SK-N-MC (cell line): Measurements from ENCODE around the gene MRPS18C.
"Not testable (repeated sequence)": the region's sequence is repeated elsewhere in the genome, so short reads cannot be mapped to it uniquely, and the experiment has no call there.

Experiments used
- DNase-seq: peaks from one replicate; pipeline ENCODE4 v3.0.0-alpha.2; 2011; ENCODE audit warnings: low read depth, low spot score
- H3K27ac ChIP-seq: fragments of 200-600 bp; sonication (generic); 2 replicates; pipeline ENCODE4 v1.5.1; 2016; ENCODE audit warnings: mixed run types
- H3K36me3 ChIP-seq: fragments of 200-600 bp; sonication (generic); 2 replicates; pipeline ENCODE4 v1.6.1; 2017; ENCODE audit warnings: antibody characterized with exemption, low read length, mixed read lengths; ENCODE audit not compliant: insufficient read depth
- H3K4me3 ChIP-seq: fragments of 200-600 bp; sonication (generic); 2 replicates; pipeline ENCODE4 v1.5.1; 2016
- H3K9ac ChIP-seq: fragments of 200-600 bp; sonication (generic); 2 replicates; pipeline ENCODE4 v1.8.0; 2017; ENCODE audit warnings: mixed run types, mixed read lengths; ENCODE audit not compliant: insufficient read length
- H3K9me3 ChIP-seq: fragments of 200-600 bp; sonication (generic); 2 replicates; pipeline ENCODE4 v1.6.1; 2017; ENCODE audit warnings: low read depth, mild to moderate bottlenecking, antibody characterized with exemption, low read length, moderate library complexity, mixed read lengths
- EZH2 ChIP-seq: fragments of 200-600 bp; sonication (generic); IDR thresholded peaks from one replicate; pipeline ENCODE4 v1.6.1; 2017; ENCODE audit warnings: antibody characterized with exemption
- FOXP2 ChIP-seq: optimal IDR thresholded peaks from 2 replicates; pipeline ENCODE3; 2011; ENCODE audit warnings: mild to moderate bottlenecking, moderate library complexity; ENCODE audit not compliant: insufficient read depth; ENCODE audit errors: extremely low read length, control extremely low read depth
- POLR2AphosphoS5 ChIP-seq: IDR thresholded peaks from 2 replicates; pipeline ENCODE4 v1.6.1; 2012; ENCODE audit warnings: mild to moderate bottlenecking, low read depth, low read length, borderline replicate concordance

Gene MRPS18C

DNA sequence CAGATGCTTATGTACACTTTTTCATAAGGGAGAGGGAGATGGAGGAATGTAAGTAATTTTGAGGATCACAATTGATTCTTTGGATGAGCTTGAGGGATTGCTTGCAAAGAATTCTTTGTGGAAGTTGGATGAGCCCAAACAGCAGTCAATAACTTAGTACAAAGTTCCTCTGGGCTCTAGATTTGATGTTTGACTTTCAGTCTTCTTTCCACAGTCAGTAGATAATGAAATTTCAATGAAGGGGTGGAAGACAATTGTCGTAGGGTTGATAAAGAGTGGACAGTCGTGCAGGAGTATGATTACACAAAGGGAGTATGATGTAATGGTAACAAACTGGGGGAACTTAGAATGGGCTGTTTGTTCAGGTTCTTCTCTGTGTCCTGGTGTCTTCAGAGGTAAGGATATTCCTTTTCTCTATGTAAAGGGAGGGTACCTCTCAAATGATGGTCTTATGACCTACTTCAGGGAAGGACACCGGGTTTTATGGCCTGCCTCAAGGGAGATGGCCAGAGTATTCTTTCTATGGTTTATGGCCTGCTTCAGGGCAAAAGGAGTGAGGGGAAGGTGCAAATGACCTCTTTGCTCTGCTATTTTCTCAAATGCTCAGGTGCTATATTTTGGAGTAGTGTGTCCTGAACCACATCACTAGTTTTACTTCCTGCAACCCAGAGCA, 30.7 kb downstream of the MRPS18C start:
- H3K9me3 ChIP-seq: no peaks in the 10 kb centered on the region
- no peak overlapping the region for H3K4me3 ChIP-seq
- no peak for TF ChIP-seq FOXP2
- TF ChIP-seq POLR2AphosphoS5: no peak
- TF ChIP-seq EZH2: no peak
- H3K36me3 ChIP-seq: peaks cover 6% of the 10 kb centered on the region; the same call in 1 of the 2 replicates
- H3K27ac ChIP-seq: no peak overlapping the region
- DNase-seq: no peak
- no peak overlapping the region for H3K9ac ChIP-seq

DNA sequence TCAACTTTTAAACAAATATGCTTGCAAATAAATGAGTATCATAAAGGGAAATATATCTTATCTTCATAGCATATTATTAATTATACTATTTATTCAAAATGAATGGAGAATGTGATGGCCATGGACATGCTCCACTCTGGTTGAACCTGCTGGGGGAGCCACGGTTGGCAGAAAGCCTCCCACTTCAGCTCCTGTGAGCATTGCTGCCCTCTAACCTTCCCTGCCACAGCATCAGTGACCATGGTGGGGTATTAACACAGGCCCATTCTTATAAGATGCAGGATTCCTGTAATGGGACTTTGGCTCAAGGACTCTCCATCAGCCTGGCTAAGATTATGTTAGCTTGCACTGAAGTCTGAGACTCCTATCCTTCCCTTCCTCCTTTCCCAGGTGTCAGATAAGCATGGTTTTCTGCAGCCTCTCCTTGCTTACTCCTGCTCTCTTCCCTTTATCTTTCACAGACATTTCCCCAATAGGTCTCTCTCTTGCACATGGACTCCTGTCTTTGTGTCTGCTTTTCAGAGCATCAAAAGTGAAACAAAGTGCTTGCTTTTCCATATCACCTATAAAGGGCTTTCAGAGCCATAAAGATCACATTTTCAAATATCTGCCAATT, 34.0 kb downstream of the MRPS18C start:
- no peak for TF ChIP-seq POLR2AphosphoS5
- no peak for TF ChIP-seq EZH2
- TF ChIP-seq FOXP2: no peak
- H3K27ac ChIP-seq: no peak overlapping the region
- no peaks in the 10 kb centered on the region for H3K36me3 ChIP-seq
- no peak overlapping the region for H3K4me3 ChIP-seq
- no peak overlapping the region for H3K9ac ChIP-seq
- no peak for DNase-seq
- H3K9me3 ChIP-seq: no peaks in the 10 kb centered on the region

DNA sequence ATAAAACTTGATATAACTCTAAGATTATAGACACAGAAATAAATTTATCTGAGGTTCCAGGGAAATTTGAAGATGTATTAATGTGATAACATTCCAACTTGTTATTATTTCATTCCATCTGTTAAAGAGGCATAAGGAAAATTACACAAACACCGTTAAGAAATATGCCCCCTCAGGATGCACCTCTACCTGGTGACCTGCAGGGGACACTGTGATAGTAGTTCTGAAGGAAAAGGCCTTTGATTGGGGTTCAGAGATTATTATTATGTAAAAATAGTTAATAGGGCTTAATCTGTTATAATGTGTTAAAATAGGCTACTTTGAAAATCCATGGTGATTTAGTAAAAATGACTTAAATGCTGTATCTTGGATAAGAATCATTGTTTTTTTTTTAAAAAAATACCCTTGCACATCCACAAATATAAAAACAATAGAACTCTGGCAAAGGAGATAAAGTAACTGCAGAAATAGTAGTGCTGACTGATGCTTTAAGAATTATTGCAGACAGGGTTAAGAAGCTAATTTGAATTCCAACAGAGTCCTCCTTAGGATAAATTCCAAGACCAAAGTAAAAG, 35.1 kb downstream of the MRPS18C start:
- H3K9ac ChIP-seq: peak overlapping the region; percentile 26
- no peaks in the 10 kb centered on the region for H3K36me3 ChIP-seq
- no peak overlapping the region for H3K4me3 ChIP-seq
- peak overlapping the region; percentile 40; the same call in 1 of the 2 replicates for H3K27ac ChIP-seq
- DNase-seq: no peak
- TF ChIP-seq FOXP2 (no peak), POLR2AphosphoS5 (no peak)
- H3K9me3 ChIP-seq: no peaks in the 10 kb centered on the region

DNA sequence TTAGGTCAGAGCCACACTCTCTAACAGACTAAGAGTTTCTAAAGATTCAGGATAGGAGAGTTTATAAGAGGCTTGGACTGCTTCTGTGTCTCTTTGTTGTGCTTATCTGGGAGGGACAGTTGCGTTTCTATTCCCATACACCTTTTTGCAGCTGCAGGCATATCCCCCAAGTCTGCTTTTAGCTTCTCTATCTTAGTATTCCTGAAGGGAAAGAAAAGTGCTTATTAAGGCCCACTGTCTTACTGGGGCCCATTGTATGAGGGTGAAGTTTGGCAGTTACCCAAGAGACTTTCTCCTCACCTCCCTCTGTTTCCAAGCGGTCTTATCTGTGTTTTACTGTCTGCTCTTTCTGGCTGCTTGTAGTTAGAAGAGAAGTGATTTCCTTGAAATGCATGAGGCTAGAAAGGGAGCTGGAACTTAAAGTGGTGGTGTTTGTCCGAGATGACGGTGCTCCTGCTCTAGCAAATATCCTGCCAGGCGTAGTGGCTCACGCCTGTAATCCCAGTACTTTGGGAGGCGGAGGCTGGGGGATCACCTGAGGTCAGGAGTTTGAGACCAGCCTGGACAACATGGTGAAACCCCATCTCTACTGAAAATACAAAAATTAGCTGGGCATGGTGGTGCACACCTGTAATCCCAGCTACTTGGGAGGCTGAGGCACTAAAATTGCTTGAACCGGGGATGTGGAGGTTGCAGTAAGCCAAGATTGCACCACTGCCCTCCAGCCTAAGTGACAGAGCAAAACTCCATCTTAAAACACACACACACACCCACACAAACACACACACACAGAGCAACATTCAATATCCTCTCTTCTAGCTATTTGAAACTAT, 40.4 kb downstream of the MRPS18C start:
- H3K27ac ChIP-seq: peak overlapping the region; percentile 63; the same call in 1 of the 2 replicates
- DNase-seq, H3K36me3 ChIP-seq, H3K9me3 ChIP-seq, H3K4me3 ChIP-seq, H3K9ac ChIP-seq: not testable (repeated sequence)

DNA sequence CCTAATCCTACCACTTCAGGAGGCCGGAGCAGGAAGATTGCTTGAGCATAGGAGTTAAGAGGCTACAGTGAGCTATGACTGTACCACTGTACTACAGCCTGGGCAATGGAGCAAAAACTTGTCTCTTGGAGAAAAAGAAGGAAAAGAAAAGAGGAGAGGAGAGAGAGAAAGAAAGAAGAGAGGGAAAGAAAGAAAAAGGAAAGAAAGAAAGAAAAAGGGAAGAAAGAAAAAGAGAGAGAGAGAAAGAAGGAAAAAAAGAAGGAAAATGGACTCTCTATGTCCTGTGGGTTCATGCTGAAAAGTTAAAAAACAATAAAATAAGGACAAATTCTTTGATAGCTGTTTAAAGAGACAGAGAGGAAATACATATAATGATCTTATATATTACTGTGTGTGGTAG, 42.3 kb downstream of the MRPS18C start:
- Histone ChIP-seq H3K9me3 (no peaks in the 10 kb centered on the region), H3K4me3 (no peak overlapping the region), H3K36me3 (no peaks in the 10 kb centered on the region), H3K9ac (no peak overlapping the region), H3K27ac (no peak overlapping the region)
- TF ChIP-seq POLR2AphosphoS5 (no peak), FOXP2 (no peak), EZH2 (no peak)
- DNase-seq: no peak

DNA sequence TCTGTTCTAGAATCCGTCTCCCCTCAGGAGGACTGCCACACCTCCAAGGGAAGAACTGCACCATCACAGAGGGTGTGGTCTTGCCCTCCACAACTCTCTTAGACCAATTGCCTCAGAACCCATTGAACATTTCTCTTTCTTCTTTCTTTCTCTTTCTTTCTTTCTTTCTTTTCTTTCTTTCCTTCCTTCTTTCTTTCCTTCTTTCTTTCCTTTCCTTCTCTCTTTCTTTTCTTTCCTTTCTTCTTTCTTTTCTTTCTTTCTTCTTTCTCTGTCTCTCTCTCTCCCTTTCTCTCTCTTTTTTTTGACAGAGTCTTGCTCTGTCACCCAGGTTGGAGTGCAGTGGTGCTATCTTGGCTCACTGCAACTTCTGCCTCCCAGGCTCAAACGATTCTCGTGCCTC, 45.8 kb downstream of the MRPS18C start:
- not testable (repeated sequence) for H3K9me3 ChIP-seq, H3K36me3 ChIP-seq, DNase-seq, H3K9ac ChIP-seq, H3K27ac ChIP-seq, H3K4me3 ChIP-seq

DNA sequence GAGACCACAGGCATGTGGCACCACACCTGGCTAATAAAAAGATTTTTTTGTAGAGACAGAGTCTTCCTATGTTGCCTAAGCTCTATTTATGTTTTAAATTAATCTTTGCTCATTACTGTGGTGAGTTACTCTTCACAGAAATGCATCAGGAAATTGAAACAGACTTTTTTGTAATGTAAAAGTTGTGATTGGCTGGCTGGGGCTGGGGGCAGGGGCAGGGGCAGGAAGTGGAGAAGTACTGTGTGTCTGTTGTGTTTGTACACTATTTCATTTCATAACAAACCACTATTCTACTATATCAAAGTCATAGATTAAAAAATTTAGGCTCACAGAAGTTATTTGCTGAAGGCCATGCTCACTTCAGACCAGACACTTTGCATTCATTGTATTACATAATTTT, 48.1 kb downstream of the MRPS18C start:
- H3K4me3 ChIP-seq: no peak overlapping the region
- no peaks in the 10 kb centered on the region for H3K9me3 ChIP-seq
- DNase-seq: no peak
- TF ChIP-seq EZH2: no peak
- TF ChIP-seq POLR2AphosphoS5: no peak
- no peak for TF ChIP-seq FOXP2
- no peak overlapping the region for H3K9ac ChIP-seq
- no peak overlapping the region for H3K27ac ChIP-seq
- no peaks in the 10 kb centered on the region for H3K36me3 ChIP-seq

DNA sequence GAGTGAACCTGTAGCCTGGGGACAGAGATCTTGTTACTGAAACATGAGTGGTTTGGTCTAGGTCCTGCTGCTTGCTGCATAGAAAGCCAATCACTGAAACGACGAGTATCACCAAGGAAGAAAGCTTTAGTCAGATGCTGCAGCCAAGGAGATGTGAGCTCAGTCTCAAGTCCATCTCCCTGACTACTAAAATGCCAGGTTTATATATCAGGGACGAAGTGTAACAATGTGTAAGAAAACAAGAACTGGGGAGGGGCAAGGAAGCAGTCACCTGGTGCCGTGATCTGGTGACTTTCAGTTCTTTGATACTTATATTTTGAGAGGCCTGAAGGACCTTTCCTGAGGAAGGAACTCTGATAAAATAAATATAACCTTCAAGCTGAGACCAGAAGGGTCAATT, 48.6 kb downstream of the MRPS18C start:
- no peak overlapping the region for H3K4me3 ChIP-seq
- no peak overlapping the region for H3K9ac ChIP-seq
- no peak for DNase-seq
- H3K27ac ChIP-seq: no peak overlapping the region
- TF ChIP-seq POLR2AphosphoS5: no peak
- no peak for TF ChIP-seq FOXP2
- TF ChIP-seq EZH2: no peak
- no peaks in the 10 kb centered on the region for H3K36me3 ChIP-seq
- H3K9me3 ChIP-seq: no peaks in the 10 kb centered on the region
